Activated CD4-positive, CD25-positive, alpha-beta regulatory T cell treated with anti-CD3 and anti-CD28 coated beads, Interleukin-2, amount 50 U/mL, for 72 hours (primary cell): Measurements from ENCODE around the gene NOL4L.
A peak's percentile ranks its signal among the peaks of the same experiment; 100 is the strongest.

ENCODE experiments used
- DNase-seq: peaks from one replicate; pipeline ENCODE4 v3.0.0; 2021

The NOL4L gene

DNA sequence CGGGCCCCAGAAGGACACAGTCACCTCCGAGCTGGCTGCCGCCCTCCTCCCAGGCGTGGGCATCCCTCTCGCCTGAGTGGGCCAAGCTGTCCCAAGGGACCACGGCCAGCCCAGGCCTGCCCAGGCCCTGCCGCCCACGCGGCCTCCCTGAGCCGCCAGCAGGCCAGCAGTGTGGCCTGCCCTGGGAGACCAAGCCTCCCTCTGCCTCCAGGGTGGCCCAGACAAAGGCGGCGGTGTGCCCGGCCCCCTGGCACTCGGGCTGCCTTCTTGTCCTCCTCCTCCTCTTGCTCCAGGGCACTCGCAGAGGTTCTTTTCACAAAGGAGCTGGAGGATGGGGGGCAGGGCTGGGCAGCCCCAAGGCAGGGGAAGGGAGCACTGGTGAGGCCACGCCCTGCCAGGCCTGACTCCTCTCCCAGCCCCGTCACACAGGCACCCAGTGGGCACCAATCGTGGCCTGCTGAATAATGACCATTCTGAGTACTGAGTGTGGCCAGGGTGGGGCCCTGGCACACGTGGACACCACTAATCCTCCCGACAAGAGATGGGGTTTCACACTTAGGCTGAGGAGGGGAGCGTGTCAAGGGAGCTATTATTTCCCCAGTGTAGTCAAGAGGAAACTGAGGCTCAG, 25.3 kb downstream of the NOL4L start:
- DNase-seq, result no peak

DNA sequence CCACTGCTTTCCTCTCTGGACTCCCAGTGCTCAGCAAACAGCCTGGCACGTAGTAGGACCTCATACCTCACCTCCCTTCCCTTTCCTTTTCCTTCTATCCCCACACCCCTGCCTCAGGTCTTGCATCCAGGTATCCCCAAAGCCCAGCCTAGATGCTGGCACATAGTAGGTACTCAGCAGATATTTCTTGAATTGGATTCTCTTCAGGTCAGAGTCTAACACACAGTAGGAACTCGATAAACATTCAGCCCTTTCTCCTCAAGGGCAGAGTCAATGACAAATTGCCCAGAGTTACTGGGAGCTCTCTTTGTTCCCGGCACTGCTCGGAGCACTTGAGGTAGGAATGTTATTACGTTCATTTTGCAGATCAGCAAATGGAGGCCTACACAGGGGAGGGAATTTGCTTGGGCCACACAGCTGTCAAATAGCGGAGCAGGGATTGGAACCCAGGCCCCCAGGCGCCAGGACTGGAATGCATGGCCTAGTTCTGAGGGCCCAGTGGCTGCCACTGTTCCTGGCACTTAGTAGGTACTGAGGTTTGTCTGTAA, 25.9 kb downstream of the NOL4L start:
- DNase-seq, result no peak

DNA sequence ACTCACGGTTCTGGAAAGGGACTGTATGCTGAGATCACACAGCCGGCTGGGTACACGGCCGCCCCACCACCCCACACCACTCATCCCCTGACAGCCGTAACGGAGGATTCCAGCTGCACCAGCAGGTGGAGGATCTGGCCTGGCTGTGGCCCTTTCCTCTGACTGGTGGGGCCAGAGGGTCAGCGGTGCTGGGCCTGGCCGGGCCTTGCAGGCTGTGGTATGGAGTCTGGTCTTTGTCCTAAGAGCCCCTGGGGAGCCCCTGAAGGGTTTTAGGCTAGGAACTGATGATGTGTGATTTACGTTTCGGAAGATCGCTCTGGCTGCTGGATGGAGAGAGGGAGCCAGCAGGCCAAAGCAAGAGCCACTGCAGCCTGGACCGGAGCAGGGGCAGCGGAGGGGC, 26.6 kb downstream of the NOL4L start:
- no peak for DNase-seq

DNA sequence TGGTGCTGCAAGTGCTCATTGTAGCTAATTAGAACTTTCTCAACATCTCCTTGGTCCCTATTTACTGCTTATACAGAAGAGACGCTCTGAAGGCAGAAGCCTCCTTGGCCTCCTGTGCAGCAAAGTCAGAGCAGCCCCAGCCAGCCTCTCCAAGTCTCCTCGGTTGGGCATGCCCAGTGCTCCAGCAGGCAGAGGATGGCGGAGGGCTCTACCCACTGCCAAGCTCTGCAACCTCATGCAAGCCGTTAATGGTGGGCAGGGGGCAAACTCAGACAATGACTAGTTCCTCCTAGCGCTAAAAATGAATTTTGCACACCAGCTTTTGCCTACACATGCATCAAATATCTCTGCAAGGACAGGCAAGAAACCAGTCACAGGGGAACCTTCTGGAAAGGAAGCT, 27.8 kb downstream of the NOL4L start:
- no peak for DNase-seq

GRCh38 chr20:32556312-32557184, 28.6 kb downstream of the NOL4L start:
- DNase-seq, result no peak

DNA sequence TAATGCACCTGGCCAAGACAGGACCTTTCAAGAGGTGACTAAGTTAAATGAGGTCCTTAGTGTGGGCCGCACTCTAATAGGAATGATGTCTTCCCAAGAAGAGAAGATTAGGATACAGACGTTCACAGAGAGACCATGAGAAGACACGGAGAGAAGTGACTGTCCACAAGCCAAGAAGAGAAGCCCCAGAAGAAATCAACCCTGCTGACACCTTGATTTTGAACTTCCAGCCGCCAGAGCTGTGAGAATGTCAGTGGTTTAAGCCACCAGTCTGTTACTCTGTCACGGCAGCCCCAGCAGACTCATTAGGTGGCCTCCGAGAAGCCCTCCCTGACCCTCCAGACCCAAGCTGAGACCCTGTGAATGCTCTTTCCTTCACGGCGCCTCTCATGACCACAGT, 29.5 kb downstream of the NOL4L start:
- DNase-seq, result no peak

- DNase-seq, result no peak
Observed at GRCh38 chr20:32554965-32555289, 30.2 kb downstream of the NOL4L start.

- no peak for DNase-seq
Observed at GRCh38 chr20:32553618-32554017, 31.5 kb downstream of the NOL4L start.

DNA sequence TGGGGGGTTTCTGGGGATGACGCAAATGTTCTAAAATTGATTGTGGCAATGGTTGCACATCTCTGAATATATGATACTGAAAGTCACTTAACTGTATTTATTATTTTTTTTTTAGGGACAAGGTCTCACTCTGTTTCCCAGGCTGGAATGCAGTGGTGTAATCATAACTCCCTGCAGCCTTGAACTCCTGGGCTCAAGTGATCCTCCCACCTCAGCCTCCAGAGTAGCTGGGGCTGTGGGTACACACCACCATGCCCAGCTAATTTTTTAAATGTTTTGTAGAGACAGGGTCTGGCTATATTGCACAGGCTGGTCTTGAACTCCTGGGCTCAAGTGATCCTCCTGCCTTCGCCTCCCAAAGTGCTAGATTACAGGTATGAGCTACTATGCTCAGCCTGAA, 33.4 kb downstream of the NOL4L start:
- no peak for DNase-seq

DNA sequence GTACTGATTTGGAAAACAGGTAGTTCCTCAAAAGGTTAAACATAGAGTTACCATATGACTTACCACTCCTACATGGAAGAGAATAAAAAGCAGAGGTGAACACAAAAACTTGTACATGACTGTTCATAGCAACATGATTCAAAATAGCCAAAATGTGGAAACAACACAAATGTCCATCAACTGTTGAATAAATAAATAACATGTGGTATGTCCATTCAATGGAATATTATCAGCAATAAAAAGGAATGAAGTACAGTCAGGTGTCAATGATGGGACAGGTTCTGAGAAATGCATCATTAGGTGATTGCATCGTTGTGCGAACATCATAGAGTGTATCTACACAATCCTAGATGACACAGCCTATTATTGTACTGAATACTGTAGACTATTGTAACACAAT, 35.3 kb downstream of the NOL4L start:
- no peak for DNase-seq

GRCh38 chr20:32547753-32548034, 37.4 kb downstream of the NOL4L start:
- no peak for DNase-seq

- DNase-seq, result no peak
Observed at GRCh38 chr20:32546918-32547752, 38.0 kb downstream of the NOL4L start.

DNA sequence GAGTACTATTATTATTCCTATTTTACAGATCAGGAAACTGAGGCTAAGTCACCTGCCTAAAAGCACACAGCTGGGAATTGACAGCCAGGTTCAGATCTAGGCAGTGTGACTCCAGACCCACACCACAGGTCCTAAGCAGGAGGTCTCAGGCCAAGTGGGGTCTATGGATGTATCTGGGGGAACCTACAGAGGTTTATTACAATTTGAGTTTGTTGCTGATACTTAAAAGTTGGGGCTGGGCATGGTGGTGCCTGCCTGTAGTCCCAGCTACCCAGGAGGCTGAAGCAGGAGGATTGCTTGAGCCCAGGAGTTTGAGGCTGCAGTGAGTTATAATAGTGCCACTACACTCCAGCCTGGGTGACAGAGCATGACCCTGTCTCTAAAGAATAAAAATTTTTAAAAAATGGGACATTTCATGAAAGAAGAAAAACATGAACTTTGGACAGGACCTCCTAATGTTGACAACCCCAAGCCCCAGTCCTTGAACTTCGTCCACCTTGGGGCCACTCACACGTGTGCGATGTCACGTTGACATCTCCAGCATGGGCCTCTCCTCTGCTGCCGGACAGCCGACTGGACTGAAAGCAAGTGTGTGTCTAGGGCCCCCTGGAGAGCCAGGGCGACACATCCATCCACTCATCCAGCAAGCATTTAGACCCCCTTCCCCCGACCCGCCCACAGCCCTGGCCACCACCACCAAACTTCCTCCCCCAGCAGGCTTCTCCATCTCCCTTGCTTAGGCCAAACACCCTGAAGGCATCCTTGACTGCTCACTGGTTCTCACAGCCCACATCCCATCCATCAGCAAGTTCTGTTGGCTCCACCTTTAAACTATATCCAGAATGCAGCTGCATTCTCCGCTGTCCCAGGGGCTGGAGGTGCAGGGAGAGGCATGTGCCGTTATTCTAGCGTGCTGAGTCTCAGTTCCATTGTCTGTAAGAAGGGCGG, 40.0 kb downstream of the NOL4L start:
- DNase-seq, result no peak

GRCh38 chr20:32544260-32544722, 40.8 kb downstream of the NOL4L start:
- DNase-seq, result no peak

GRCh38 chr20:32543570-32544259, 41.4 kb downstream of the NOL4L start:
- no peak for DNase-seq

DNA sequence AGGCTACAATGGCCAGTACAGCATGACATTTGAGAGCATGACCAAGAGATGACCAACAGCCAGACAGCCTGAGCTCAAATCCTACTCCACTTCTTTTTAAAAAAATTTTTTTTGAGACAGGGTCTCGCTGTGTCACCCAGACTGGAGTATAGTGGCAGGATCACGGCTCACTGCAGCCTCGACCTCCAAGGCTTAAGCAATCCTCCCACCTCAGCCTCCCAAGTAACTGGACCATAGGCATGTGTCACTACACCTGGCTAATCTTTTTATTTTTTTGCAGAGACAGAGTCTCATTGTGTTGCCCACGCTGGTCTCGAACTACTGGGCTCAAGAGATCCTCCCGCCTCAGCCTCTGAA, 42.9 kb downstream of the NOL4L start:
- no peak for DNase-seq

DNA sequence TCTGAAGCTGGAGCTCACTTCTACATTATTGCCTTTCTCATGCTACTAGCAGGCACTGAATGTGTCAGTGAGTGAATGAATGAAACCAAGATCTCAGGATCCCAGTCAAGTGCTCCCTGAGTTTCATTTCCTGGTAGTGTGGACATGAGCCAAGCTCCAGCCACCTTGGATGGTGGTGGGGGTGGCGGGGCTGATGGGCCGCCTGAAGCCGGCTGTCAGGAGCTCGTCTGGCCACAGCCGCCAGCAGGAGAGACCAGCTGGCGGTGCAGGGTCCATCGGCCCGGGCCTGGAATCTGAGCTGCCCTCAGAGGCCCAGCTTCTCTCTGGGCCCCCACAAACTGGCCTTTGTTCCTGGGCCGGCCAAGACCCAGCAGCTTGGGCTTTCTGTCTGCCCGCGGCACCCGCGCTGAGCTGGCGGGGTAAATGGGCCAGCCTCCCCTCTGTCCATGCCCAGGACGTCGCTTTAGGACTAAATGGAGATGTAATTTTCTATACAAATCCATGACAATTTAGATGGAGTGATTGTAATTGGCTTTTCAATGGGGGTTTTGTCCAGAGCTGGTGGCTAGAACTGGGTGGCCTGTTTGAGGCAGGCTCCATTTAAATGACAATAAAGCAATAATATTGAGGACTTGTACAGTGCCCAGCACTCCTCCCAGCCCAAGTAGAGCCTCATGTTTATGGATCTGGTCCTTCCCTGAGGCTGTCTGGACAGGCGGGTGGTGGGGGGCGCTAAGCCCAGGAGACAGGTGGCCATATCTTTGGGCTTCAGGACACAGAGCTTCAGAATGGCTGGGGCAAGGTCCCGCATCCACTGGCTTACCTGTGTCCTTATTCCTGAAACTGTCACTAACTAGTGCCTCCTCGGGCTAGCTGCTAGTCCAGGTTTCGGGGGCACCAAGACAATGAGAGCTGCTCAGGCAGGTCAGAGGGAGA, 43.5 kb downstream of the NOL4L start:
- no peak for DNase-seq

DNA sequence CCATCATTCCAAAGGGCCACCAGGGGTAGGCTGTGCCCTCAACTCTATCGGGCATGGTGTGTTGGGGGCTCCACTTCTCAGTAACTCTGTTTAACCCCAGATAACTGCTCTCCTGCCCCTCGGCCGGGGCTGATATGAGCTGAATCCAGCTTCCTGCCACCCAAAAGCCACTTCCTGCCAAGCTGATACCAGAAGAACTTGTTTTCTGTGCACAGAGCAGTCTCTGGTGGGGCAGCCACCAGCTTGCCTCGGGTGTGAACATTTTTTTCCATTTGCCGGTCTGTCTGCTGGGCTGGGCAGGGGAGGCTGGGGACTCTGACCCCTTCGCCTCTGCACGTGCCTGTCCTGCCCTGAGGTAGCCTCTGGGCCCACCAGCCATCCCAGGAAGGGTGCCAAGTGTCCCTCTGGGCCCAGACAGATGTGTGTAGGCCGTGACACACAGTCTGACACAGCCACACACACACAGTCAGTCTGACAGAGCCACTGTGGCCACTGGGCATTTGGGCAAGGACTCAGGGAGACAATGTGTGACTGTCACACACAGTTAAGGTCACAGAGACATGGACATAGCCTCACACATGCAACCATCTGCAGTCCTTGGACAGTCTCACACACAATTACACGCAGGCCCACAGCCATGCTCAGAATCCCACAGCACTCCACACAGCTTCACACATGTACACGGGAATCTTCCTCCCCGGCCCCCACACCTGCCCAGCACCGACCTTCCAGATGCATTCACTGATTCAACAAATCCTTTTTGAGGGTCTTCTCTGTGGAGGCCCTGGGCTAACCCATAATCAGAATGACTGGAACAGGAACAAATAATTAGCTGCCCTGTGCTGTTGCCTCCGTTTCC, 45.1 kb downstream of the NOL4L start:
- peak; percentile 65 for DNase-seq

DNA sequence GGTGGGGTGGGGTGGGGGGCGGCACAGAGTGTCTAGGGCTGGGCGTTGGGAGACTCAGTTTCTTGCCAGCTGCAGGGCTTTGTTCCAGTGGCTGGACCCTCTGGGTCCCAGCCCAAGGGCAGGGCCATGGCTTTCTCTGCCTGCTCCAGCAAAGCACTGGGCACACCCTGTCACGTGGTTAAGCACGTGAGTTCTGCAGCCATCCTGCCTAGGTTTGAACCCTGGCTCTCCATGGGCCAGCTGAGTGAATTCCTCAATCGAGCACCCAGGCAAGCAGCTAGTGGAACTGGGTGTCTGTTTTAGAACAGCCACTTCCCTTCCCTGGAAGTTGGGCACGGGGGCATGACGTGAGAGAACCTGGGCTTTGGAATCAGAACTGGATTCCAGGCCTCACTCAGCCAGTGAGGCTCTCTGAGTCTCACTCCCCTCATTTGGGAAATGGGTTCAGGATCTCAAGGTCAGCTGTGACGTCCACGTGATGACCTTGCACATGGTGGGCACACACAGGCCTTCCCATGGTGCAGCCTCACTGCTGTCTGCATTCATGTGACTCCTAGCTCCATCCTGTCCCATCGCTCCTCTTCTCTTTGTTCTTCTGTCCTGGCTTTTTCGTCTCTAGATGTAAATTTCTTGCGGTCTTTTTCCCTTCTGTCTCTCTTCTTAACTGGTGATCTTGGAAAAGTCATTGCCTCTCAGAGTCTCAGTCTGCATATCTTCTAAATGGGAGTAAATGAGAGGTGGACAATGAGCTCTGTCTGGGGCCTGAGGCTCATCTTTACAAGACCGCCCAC, 45.9 kb downstream of the NOL4L start:
- no peak for DNase-seq
